ENCODE results near the gene ZNF346. TPM values are rescaled to one million over a fixed set of nuclear protein-coding genes. Genes with fewer than 3 reads are reported as not detected.

Gene ZNF346
- total RNA-seq, 3 donors from 2014 or later (not counting 1 experiment from before 2014, with no cell fraction given): 20.2 to 27.9 (median 21.6) TPM

DNA sequence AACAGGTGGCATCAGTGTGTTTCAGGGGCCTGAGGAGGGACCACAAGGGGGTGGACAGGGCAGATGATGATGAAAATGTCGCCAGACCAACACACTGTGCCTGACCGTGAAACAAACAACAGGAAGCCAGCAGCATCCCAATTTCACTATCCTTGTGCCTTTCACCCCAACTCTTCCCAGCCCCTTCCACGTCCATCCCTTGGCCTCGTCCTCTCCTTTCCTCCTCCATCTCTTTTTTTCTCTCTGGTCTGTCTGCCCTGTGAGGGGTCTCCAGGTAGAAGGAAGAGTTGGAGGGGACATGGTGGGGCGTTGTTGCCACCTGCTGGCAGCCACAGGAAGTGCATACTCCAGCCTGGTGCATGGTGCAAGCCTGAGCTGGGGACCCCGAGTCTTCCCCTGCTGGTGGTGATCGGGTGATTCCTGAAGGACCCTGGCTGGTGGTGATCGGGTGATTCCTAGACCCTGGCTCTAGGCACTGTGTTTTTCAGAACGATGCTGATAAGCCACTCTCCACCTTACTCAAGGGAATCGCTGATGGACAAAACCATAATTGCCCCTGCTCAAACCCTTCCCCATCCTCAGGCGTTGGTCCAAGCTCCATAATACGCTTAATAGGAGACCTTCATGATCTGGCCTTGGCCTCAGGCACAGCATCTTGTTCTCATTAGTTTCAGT, 89.4 kb downstream of the ZNF346 start:
- ATAC-seq: peak; percentile 50 to 64 (median 57)
- no peak overlapping the region for H3K27ac ChIP-seq (ENCODE audit: low read length)
- TF ChIP-seq, protein P1, sequence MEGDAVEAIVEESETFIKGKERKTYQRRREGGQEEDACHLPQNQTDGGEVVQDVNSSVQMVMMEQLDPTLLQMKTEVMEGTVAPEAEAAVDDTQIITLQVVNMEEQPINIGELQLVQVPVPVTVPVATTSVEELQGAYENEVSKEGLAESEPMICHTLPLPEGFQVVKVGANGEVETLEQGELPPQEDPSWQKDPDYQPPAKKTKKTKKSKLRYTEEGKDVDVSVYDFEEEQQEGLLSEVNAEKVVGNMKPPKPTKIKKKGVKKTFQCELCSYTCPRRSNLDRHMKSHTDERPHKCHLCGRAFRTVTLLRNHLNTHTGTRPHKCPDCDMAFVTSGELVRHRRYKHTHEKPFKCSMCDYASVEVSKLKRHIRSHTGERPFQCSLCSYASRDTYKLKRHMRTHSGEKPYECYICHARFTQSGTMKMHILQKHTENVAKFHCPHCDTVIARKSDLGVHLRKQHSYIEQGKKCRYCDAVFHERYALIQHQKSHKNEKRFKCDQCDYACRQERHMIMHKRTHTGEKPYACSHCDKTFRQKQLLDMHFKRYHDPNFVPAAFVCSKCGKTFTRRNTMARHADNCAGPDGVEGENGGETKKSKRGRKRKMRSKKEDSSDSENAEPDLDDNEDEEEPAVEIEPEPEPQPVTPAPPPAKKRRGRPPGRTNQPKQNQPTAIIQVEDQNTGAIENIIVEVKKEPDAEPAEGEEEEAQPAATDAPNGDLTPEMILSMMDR (IDR thresholded peaks at IDR 0.05): peak; percentile 95
- WGBS (ENCODE audit: insufficient coverage): 26% methylated on average over 11 of the region's 12 CpGs
- intact Hi-C loops (cut with micrococcal nuclease): loop anchor here (5.0 to 10.0 kb wide), 4 partner anchors 63 to 455 kb away; partner anchors contain the start of genes PDLIM7, PRELID1 and RAB24
- no peak overlapping the region for H3K4me3 ChIP-seq (ENCODE audit: low read length)
- H3K36me3 ChIP-seq (ENCODE audit: control insufficient read depth, insufficient read depth, low read length): no peaks in the 10 kb centered on the region
- Mint-ChIP-seq H3K4me3 (no peak overlapping the region), H3K27me3 (ENCODE audit: low read depth in 2 of 2) (peaks cover 0 to 2% of the 10 kb centered on the region in 2 donors), H3K4me1 (peaks cover 15 to 16% of the 10 kb centered on the region in 2 donors), H3K36me3 (no peaks in the 10 kb centered on the region), H3K9me3 (no peaks in the 10 kb centered on the region), H3K27ac (no peak overlapping the region)
- no peaks in the 10 kb centered on the region for H3K9me3 ChIP-seq (ENCODE audit: control insufficient read depth, insufficient read depth, low read length)
- H3K4me1 ChIP-seq (ENCODE audit: control insufficient read depth, insufficient read depth, low read length): peaks cover 17% of the 10 kb centered on the region
- peak; percentile 57 to 80 for DNase-seq
- no peaks in the 10 kb centered on the region for H3K27me3 ChIP-seq (ENCODE audit: control insufficient read depth, insufficient read depth, low read length)

DNA sequence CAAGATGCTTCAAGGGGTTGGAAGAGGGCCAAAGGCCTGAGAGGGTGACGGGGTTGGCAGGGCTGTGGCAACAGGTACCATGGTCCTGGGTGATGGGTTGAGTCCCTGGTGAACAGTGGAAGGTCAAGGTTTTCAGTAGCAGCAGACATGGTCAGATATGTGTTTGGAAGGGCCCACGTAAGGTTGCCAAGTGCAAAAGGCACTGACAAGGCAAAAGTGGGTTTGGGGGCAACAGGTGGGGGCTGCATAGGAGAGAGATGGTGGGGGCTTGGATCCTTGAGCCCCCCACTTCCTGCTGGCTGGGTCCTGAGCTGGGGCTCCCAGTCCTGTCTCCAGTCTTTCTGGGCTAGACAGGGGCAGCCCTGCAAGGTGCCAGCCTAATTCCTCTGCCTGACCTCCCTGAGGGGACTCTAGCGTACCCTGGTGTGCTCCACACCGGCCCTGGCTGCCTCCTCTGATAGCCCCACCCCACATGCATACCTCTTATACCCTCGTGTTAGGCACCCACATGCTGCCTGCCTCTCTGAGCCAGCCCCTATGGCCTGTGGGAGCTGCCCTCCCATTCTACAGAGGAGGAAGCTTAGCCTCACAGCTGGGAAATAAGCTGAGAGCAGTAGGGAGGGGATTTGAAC, 90.2 kb downstream of the ZNF346 start:
- intact Hi-C loops (cut with micrococcal nuclease): loop anchor here (5.0 to 10.0 kb wide), 4 partner anchors 62 to 455 kb away; partner anchors contain the start of genes PDLIM7, PRELID1 and RAB24
- Histone ChIP-seq H3K9me3 (ENCODE audit: control insufficient read depth, insufficient read depth, low read length) (no peaks in the 10 kb centered on the region), H3K4me1 (ENCODE audit: control insufficient read depth, insufficient read depth, low read length) (peaks cover 23% of the 10 kb centered on the region), H3K27me3 (ENCODE audit: control insufficient read depth, insufficient read depth, low read length) (no peaks in the 10 kb centered on the region), H3K4me3 (ENCODE audit: low read length) (no peak overlapping the region), H3K27ac (ENCODE audit: low read length) (no peak overlapping the region), H3K36me3 (ENCODE audit: control insufficient read depth, insufficient read depth, low read length) (no peaks in the 10 kb centered on the region)
- Mint-ChIP-seq H3K27ac (no peak overlapping the region), H3K27me3 (ENCODE audit: low read depth in 2 of 2) (peaks cover 0 to 2% of the 10 kb centered on the region in 2 donors), H3K36me3 (no peaks in the 10 kb centered on the region), H3K9me3 (no peaks in the 10 kb centered on the region), H3K4me1 (peaks cover 20% of the 10 kb centered on the region in 2 donors), H3K4me3 (no peak overlapping the region)
- ATAC-seq (no peak), DNase-seq (no peak)
- TF ChIP-seq, protein P1 (IDR thresholded peaks at IDR 0.05): no peak
- WGBS (ENCODE audit: insufficient coverage): 90% methylated on average over 5 of the region's 5 CpGs

DNA sequence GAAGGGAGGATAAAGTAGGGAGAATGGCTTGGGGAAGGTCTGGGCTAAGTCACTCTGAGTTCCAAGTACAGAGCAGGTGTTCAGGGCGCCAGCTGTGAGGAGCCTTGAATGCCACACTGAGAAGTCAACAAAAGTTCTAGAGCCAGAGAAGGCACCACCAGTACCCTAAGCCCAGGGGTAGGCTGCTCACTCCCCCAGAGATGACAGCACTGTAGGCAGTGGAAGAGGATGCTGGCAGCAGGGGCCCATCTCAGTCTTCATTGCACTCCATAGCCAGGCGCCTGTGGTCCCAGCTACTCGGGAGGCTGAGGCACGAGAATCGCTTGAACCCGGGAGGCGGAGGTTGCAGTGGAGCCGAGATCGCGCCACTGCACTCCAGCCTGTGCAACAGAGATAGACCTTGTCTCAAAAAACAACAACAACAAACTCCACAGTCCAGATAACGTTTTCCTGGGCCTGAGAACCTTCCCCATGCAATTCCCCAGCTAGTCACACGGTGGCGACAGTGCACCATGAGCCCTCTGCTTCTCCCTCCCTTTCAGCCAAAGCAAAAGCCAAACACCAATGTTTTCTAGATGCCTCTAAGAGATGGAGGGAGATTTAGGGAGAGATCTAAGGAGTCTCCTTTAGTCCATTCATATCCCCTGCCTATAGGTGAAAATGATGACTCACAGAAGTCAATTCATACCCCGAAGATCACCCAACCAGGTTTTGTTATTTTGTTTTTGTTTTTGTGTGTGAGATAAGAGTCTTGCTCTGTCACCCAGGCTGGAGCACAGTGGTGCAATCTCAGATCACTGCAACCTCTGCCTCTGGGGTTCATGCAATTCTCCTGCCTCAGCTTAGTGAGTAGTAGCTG, 91.3 kb downstream of the ZNF346 start:
- peak overlapping the region in 1 of 2 donors; percentile 7 for H3K27ac Mint-ChIP-seq
- peaks cover 23% of the 10 kb centered on the region for H3K4me1 ChIP-seq (ENCODE audit: control insufficient read depth, insufficient read depth, low read length)

More for the DNA sequence above, 91.3 kb downstream of the ZNF346 start:
- 24% methylated on average over 12 of the region's 14 CpGs for WGBS (ENCODE audit: insufficient coverage)
- peak overlapping the region; percentile 43 for H3K4me3 Mint-ChIP-seq
- no peak overlapping the region for H3K27ac ChIP-seq (ENCODE audit: low read length)
- no peaks in the 10 kb centered on the region for H3K27me3 ChIP-seq (ENCODE audit: control insufficient read depth, insufficient read depth, low read length)
- DNase-seq: peak; percentile 75 to 91
- intact Hi-C loops (cut with micrococcal nuclease): loop anchor here (5.0 to 10.0 kb wide), 4 partner anchors 61 to 456 kb away; partner anchors contain the start of genes PDLIM7, PRELID1 and RAB24
- no peaks in the 10 kb centered on the region for H3K9me3 ChIP-seq (ENCODE audit: control insufficient read depth, insufficient read depth, low read length)
- H3K27me3 Mint-ChIP-seq (ENCODE audit: low read depth in 2 of 2): peaks cover 0 to 2% of the 10 kb centered on the region in 2 donors
- H3K4me3 ChIP-seq (ENCODE audit: low read length): no peak overlapping the region
- H3K4me1 Mint-ChIP-seq: peaks cover 20% of the 10 kb centered on the region in 2 donors
- peak; percentile 62 to 81 (median 76) for ATAC-seq
- H3K36me3 Mint-ChIP-seq: no peaks in the 10 kb centered on the region
- H3K36me3 ChIP-seq (ENCODE audit: control insufficient read depth, insufficient read depth, low read length): no peaks in the 10 kb centered on the region
- TF ChIP-seq, protein P1 (IDR thresholded peaks at IDR 0.05): peak; percentile 99
- no peaks in the 10 kb centered on the region for H3K9me3 Mint-ChIP-seq

All from natural killer cell (primary cell).